ENCODE data around the gene S1PR3.

Gene S1PR3

DNA sequence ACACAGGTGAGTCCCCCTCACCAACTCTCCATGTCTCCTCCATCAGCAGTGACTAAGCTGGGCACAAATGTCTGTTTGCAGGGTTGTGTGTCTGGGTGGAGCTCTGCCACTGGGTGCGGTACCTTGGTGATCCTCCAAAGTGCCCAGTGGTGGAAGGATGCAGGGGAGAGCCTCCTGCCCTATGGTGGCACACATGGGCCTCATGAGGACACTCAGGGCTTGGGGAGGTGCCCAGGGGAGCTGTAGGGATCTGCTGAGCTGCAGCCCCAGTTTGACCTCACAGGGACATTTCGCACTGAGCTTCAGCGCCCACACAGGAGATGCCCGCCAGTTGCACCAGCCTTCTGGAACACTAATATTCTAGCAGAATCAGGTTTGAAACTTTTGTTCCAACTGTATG is 29.5 kb downstream of the S1PR3 start:
- TF ChIP-seq GATA3 (IDR thresholded peaks at IDR 0.05; ENCODE audit: low read depth, low read length) (no peak), GATA2 (IDR thresholded peaks at IDR 0.05; ENCODE audit: low read depth, low read length) (no peak)

DNA sequence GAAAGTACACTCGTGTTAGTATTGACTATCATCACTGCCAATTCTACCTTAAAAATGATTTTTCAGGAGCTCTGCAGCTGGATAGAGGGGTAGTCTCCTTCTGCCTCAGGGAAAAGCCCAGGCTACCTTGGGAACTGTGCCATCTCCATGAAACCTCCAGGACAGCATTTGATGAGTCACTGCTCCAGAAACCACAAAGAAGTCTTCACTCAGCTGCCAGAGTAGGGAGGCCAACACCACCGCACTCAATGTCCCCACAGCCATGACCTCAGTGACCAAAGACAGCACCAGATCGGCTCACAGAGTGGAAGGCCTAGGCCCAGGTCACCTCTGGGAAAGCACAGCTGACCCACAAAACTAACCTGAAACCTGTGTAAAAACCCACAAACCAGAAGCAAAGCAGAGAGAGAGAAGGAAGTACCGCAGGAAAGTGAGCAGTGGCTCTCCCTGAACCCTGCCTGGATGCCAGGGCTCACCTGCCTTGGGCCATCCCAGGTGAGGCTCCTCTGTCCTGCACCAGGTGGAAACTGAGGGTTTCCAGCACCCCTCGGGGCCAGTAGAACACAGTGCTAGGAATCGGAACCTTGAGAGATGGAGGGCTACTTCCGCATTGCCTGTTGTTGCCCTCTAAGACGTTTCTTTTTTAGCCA is 30.0 kb downstream of the S1PR3 start:
- TF ChIP-seq GATA3 (IDR thresholded peaks at IDR 0.05; ENCODE audit: low read depth, low read length) (no peak), GATA2 (IDR thresholded peaks at IDR 0.05; ENCODE audit: low read depth, low read length) (no peak)

DNA sequence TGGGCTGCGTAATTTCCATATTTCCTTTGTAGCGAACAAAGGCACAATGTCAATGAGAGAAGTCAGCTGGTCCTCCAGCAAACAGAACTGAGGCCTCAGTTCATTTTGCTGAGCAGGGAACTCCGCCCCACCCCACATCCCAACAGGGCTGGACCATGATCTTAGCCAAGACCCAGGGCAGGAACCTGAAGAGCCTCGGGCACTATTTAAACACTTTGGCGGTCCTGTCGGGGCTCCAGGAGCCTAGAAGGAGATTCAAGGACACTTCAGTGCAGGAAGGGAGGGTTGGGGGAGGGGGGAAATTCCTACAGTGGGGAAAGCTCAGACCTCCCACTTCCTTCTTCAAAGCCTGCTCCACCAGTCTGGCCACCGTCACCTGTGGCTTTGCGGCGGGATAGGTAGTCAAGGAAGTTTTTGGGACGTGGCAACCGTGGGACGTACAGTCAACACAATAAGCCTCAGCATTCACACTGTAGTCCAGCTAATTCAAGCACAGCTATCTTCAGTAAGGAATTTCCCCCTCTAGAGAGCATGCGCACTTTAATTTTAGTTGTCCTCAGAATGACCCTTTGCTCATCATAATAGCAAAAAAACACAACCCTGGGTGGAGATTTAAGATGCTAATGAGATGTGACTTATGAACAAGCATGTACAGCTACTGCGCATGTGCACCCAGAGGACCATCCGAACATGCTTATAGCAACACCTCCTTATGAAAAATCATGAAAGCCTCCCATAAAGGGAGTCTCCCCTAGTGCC is 30.9 kb downstream of the S1PR3 start:
- no peak for TF ChIP-seq GATA3 (IDR thresholded peaks at IDR 0.05; ENCODE audit: low read depth, low read length)
- TF ChIP-seq GATA2 (IDR thresholded peaks at IDR 0.05; ENCODE audit: low read depth, low read length): no peak

DNA sequence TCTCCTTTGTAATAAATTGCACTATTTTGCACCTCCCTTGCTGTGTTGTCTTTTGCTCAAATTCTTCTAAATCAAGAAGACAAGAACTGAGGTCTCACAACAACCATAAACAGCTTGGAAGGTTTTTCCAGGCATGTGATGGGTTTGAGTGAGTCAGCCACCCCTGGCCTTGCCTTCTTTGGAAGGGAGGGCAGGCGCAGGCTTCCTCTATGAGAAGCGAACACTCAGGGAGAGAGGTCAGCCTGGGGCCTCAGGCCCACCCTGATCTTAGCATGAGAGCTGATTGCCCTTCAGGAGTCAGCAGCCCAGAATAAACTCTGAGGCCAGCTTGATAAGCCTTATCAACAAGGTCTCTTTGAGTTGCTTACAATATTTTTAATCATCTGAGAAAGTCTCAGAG is 31.6 kb downstream of the S1PR3 start:
- TF ChIP-seq GATA3 (IDR thresholded peaks at IDR 0.05; ENCODE audit: low read depth, low read length) (no peak), GATA2 (IDR thresholded peaks at IDR 0.05; ENCODE audit: low read depth, low read length) (no peak)

DNA sequence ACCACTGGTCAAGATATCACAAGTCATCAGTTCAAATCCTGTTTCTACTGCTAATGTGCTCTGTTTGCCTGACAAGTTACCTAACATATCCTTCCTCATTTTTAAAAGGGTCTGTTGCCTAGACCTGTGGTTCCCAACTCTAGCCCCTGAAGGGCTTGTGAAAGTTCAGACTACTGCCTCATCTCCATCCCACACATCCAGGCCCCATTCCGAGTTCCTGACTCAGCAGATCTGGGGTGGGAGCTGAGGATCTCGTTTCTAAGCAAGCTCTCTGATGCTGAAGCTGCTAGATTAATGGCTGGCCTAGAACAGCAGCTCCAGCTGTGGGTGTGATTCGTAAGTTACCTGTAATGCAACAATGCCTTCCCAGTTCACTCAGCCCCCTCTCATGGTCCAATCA is 32.5 kb downstream of the S1PR3 start:
- no peak for TF ChIP-seq GATA3 (IDR thresholded peaks at IDR 0.05; ENCODE audit: low read depth, low read length)
- TF ChIP-seq GATA2 (IDR thresholded peaks at IDR 0.05; ENCODE audit: low read depth, low read length): no peak

DNA sequence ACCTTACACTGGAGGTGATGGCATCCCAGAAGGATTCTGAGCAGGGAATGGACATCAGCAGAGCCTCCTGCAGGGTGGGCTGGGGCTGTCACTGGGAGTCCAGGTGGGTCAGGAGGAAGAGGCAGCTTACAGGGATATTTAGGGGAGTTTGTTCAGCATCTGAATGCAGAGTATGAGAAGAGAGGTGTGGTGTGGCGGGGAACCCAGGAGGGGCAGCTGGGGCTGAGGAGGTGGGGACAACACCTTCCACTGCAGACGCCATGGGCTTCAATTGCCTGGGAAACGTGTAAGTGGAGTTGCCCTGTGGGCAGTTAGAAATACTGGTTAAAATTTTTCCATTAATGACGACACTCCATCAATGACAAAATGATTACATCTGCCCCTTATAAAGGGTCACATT is 33.5 kb downstream of the S1PR3 start:
- TF ChIP-seq GATA2 (IDR thresholded peaks at IDR 0.05; ENCODE audit: low read depth, low read length): no peak
- TF ChIP-seq GATA3 (IDR thresholded peaks at IDR 0.05; ENCODE audit: low read depth, low read length): no peak

DNA sequence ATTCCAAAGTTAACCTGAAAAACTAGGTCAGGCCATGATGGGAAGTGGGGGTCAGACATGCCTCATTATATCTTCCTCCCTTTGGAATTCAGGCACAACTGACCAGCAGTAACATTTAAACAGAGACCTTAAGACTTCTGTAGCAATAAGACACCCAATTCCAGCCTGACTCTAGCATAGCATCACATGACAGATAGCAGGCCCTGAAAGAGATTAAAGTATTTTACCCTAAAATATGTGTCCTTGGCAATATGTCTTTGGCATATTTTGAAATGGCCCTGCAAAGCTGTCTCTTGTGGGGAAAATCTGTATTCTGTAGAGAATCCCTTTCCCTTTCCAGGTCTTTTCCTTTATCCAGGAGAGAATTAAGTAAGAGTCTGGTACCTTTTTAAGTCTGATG is 34.3 kb downstream of the S1PR3 start:
- no peak for TF ChIP-seq GATA2 (IDR thresholded peaks at IDR 0.05; ENCODE audit: low read depth, low read length)

DNA sequence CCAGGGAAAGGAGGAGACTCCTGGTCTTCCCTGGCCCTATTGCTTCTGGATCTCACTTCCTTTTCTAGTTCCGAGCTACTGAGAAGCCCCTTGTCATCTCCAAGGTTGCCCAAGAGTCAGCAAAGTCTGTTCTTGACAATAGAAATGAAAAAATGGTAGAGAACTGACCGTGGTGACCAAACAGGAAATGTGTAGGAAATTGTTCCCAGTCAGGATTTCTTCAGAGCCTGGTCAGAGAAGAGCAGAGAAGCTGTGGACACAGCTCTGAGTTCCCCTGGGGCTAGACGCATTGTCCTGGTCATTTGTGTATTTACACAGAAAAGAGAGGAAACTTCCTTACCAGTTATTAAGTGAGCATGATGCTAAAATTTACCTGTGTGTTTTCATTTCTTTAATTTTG is 35.6 kb downstream of the S1PR3 start:
- TF ChIP-seq GATA3 (IDR thresholded peaks at IDR 0.05; ENCODE audit: low read depth, low read length): no peak
- no peak for TF ChIP-seq GATA2 (IDR thresholded peaks at IDR 0.05; ENCODE audit: low read depth, low read length)

DNA sequence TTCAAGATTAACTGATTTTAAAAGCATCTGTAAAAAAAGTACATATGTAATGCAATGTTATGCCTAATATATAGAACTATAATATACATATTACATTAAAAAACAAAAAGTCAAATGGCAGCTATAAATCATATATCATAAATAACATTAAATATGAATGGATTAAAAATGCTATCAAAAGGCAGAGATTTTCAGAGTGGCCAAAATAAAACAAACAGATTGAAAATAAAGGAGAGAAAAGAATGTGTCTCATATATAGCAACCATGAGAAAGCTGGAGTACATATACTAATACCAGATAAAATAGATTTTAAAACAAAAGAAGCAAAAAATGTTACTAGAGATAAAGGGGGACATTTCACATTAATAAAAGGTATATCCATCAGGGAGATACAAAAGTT is 38.5 kb downstream of the S1PR3 start:
- TF ChIP-seq GATA2 (IDR thresholded peaks at IDR 0.05; ENCODE audit: low read depth, low read length) (no peak), GATA3 (IDR thresholded peaks at IDR 0.05; ENCODE audit: low read depth, low read length) (no peak)

DNA sequence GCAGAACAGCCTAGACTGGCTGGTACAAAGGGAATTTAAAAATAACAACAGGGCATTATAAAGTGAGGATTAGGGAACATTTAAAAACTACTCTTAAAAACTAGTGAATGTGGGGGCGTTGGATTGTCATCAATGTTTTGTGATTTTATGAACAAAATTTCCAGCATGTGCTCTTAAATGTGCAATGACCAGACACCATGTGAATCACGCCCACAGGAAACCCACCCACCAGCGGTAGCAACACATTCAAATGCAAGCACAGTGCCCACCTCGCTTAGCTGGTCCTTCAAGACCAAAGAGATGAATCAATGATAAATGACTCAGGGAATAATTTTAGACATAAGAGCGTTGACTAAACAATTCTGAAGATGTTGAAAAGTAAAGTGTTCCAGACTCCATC is 40.9 kb downstream of the S1PR3 start:
- no peak for TF ChIP-seq GATA2 (IDR thresholded peaks at IDR 0.05; ENCODE audit: low read depth, low read length)
- TF ChIP-seq GATA3 (IDR thresholded peaks at IDR 0.05; ENCODE audit: low read depth, low read length): no peak

DNA sequence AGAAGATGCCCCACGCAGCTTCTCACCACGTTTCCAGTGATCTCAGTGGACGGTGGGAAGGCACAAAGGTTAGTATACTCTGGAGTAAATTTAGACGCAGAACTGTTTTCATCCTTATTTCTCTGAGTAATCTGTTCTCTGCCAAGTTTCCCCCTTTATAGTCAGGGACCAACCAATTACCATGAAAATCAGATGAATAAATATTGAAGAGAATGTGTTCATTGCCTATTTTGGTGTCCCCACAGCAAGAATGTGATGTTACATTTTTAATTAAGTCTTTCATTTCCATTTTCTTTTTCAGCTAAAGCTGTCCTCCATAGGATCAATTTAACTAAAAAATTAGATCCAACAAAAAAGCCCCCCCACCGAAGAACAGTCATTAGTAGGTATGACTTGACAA is 41.4 kb downstream of the S1PR3 start:
- no peak for TF ChIP-seq GATA3 (IDR thresholded peaks at IDR 0.05; ENCODE audit: low read depth, low read length)
- no peak for TF ChIP-seq GATA2 (IDR thresholded peaks at IDR 0.05; ENCODE audit: low read depth, low read length)

DNA sequence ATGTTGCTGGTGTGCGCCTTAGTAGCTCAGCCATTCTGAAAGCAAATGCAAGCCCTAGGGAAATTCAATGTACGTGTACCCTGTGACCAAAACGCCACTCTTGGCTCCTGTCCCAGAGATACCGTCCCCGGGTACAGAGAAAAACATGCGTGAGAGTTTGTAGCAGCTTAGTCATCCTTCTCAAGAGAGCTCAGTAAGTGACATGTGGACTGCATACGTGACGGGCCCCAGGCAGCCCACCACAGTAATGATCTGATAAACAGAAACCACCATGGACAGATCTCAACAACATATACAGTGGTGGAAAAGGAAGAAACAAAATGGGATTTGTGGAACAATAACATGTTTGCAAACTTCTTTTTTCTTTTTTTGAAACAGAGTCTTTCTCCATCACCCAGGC is 45.1 kb downstream of the S1PR3 start:
- TF ChIP-seq GATA3 (IDR thresholded peaks at IDR 0.05; ENCODE audit: low read depth, low read length) (no peak), GATA2 (IDR thresholded peaks at IDR 0.05; ENCODE audit: low read depth, low read length) (no peak)

DNA sequence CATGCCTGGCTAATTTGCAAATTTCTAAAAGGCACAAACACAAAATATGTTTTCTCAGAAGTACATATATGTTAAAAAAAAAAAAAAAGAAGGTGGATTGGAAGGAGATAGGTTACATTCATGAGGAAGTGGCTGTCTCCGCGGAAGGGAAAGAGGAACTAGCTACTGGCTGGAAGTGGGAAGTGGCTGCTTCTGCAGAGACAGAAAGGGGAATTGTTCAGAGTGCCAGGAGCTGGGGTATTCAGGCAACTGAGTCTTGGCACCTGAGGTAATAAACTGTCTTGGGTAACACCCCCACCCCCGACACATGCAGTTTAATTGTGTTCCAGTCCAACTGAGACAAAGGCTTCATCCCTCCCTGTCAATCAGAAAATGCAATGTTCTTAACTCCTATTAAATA is 45.6 kb downstream of the S1PR3 start:
- TF ChIP-seq GATA2 (IDR thresholded peaks at IDR 0.05; ENCODE audit: low read depth, low read length) (no peak), GATA3 (IDR thresholded peaks at IDR 0.05; ENCODE audit: low read depth, low read length) (no peak)

DNA sequence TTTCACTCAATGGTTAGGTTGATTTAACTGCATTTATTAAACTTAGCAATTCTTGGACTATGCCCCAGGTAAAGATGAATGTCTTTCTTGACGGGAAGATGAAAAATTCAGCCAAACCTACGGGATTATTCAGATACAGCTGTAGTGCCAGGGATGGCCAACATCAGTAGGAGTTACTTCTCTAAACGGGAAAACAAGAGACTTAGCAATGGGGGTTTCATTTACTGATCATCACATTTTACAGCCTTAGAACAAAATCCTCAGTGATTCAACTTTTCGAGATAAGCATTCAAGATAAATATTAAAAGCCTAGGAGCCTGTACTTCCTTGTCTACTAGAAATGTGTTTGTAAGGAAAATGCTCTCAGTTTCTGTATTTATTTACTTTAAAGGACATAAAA is 46.1 kb downstream of the S1PR3 start:
- TF ChIP-seq GATA3 (IDR thresholded peaks at IDR 0.05; ENCODE audit: low read depth, low read length) (no peak), GATA2 (IDR thresholded peaks at IDR 0.05; ENCODE audit: low read depth, low read length) (no peak)

DNA sequence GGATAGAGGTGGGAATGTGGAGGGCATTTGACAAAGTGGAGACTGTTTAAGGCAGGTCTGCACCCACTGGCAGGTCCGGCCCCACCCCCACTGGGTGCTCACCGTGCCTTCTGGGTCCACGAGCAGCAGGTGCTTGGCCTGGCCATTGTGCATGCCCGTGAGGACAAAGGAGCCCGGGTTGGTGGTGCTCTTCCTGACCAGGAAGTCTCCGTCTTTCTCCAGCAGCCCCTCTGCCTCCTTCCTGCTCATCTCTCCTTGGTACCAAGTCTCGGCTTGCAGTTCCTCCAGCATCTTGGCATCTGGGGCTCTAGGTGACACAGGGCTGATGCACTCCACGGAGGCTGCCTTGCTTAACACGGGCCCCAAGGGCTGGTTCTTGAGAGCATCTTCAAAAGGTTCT is 46.6 kb downstream of the S1PR3 start:
- TF ChIP-seq GATA2 (IDR thresholded peaks at IDR 0.05; ENCODE audit: low read depth, low read length) (no peak), GATA3 (IDR thresholded peaks at IDR 0.05; ENCODE audit: low read depth, low read length) (no peak)
